ENCODE measurements around the gene PCNX1. TPM values are rescaled to one million over a fixed set of nuclear protein-coding genes. Genes with fewer than 3 reads are reported as not detected.
"Not testable (repeated sequence)": the region's sequence is repeated elsewhere in the genome, so short reads cannot be mapped to it uniquely, and the experiment has no call there.

The PCNX1 gene
- total RNA-seq, 6 experiments from 2014 or later: 35.1 to 49.6 (median 41.1) TPM

GRCh38 chr14:70931008-70931407 is 23.7 kb downstream of the PCNX1 start:
- TF ChIP-seq CTCF (IDR thresholded peaks at IDR 0.05): no peak
- H3K9me3 Mint-ChIP-seq: no peaks in the 10 kb centered on the region
- peak overlapping the region; percentile 7 for H3K27ac Mint-ChIP-seq
- no peak for DNase-seq
- no peaks in the 10 kb centered on the region for H3K36me3 Mint-ChIP-seq (ENCODE audit: low read depth)
- no peaks in the 10 kb centered on the region for H3K27me3 Mint-ChIP-seq (ENCODE audit: insufficient read depth)
- peaks cover 64% of the 10 kb centered on the region for H3K4me1 Mint-ChIP-seq (ENCODE audit: low read depth)
- H3K4me3 Mint-ChIP-seq: no peak overlapping the region

- Mint-ChIP-seq H3K4me3 (no peak overlapping the region), H3K36me3 (ENCODE audit: low read depth) (peaks cover 13% of the 10 kb centered on the region; the same call in 1 of the 2 replicates), H3K27ac (peak overlapping the region; percentile 72), H3K27me3 (ENCODE audit: insufficient read depth) (no peaks in the 10 kb centered on the region), H3K4me1 (ENCODE audit: low read depth) (peaks cover 52% of the 10 kb centered on the region), H3K9me3 (no peaks in the 10 kb centered on the region)
- no peak for DNase-seq
- TF ChIP-seq CTCF (IDR thresholded peaks at IDR 0.05): no peak
Observed at GRCh38 chr14:70934084-70934483, 26.8 kb downstream of the PCNX1 start.

DNA sequence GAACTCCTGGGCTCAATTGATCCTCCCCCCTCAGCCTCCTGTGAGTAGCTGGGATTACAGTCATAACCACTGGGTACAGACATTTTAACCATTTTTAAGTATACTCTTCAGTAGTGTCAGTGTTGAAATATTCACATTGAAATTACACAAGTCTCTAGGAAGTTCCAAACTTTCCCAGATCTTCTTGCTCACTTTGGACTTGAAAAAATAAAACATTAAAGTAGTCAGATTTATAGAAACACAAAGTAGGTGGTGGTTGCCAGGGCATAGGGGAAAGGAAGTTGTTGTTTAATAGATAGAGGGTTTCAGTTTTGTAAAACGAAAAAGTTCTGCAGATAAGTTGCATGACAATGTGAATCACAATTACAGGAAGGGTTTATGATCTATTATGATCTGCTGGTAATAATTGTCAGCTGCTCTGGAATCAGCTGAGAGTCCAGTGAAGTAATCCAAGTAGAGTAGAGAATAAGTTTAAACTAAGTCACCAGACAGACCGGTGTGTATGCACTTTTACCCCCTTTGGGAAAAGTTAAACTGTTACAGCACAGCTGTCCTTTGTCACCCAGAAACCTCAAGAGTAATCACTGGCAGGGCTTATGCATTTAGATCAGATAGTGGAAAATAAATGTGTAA is 27.4 kb downstream of the PCNX1 start:
- H3K9me3 Mint-ChIP-seq: no peaks in the 10 kb centered on the region
- peak overlapping the region; percentile 47 for H3K4me3 Mint-ChIP-seq
- H3K36me3 Mint-ChIP-seq (ENCODE audit: low read depth): peaks cover 18% of the 10 kb centered on the region; the same call in 1 of the 2 replicates
- H3K27me3 Mint-ChIP-seq (ENCODE audit: insufficient read depth): no peaks in the 10 kb centered on the region
- peaks cover 52% of the 10 kb centered on the region for H3K4me1 Mint-ChIP-seq (ENCODE audit: low read depth)
- peak; percentile 16 for DNase-seq
- no peak for TF ChIP-seq CTCF (IDR thresholded peaks at IDR 0.05)
- peak overlapping the region; percentile 72 for H3K27ac Mint-ChIP-seq

GRCh38 chr14:70935135-70935534 is 27.9 kb downstream of the PCNX1 start:
- Mint-ChIP-seq H3K9me3 (no peaks in the 10 kb centered on the region), H3K4me1 (ENCODE audit: low read depth) (peaks cover 52% of the 10 kb centered on the region), H3K36me3 (ENCODE audit: low read depth) (peaks cover 23% of the 10 kb centered on the region), H3K4me3 (no peak overlapping the region; the same call in 1 of the 2 replicates), H3K27ac (peak overlapping the region; percentile 42), H3K27me3 (ENCODE audit: insufficient read depth) (no peaks in the 10 kb centered on the region)
- no peak for DNase-seq
- no peak for TF ChIP-seq CTCF (IDR thresholded peaks at IDR 0.05)

- peaks cover 24% of the 10 kb centered on the region for H3K4me1 Mint-ChIP-seq (ENCODE audit: low read depth)
- peaks cover 60% of the 10 kb centered on the region for H3K36me3 Mint-ChIP-seq (ENCODE audit: low read depth)
- not testable (repeated sequence) for H3K4me3 Mint-ChIP-seq; H3K27me3 Mint-ChIP-seq (ENCODE audit: insufficient read depth); DNase-seq; H3K27ac Mint-ChIP-seq
- peaks cover 17% of the 10 kb centered on the region for H3K9me3 Mint-ChIP-seq
Observed at GRCh38 chr14:70939693-70940092, 32.4 kb downstream of the PCNX1 start.

- Mint-ChIP-seq H3K4me1 (ENCODE audit: low read depth) (peaks cover 16% of the 10 kb centered on the region; the same call in 1 of the 2 replicates), H3K36me3 (ENCODE audit: low read depth) (peaks cover 68% of the 10 kb centered on the region), H3K9me3 (peaks cover 20% of the 10 kb centered on the region)
- DNase-seq; H3K4me3 Mint-ChIP-seq; H3K27me3 Mint-ChIP-seq (ENCODE audit: insufficient read depth); H3K27ac Mint-ChIP-seq: not testable (repeated sequence)
Observed at GRCh38 chr14:70941637-70942341, 34.5 kb downstream of the PCNX1 start.

Data from HFFc6 (cell line).